Heart right ventricle (tissue), 16 donors: ENCODE results near the gene KIF5A. TPM values are rescaled to one million over a fixed set of nuclear protein-coding genes. Genes with fewer than 3 reads are reported as not detected.
"Not testable (repeated sequence)": the region's sequence is repeated elsewhere in the genome, so short reads cannot be mapped to it uniquely, and the experiment has no call there.

Source experiments
- ATAC-seq, 8 donors: fragments of 200-7000 bp; cut with Tn5 transposase; one replicate each; pipeline ENCODE4 v1.9.1; 2020; ENCODE audit warnings: mild to moderate bottlenecking in 8 of 8, moderate library complexity in 8 of 8, moderate number of reproducible peaks in 1 of 8
- DNase-seq, 2 donors: peaks; one replicate each; pipeline ENCODE4 v3.0.0-alpha.2; 2020
- H3K27ac ChIP-seq, 10 donors: fragments of 200-600 bp; sonication (generic) in 2 of 10; one replicate each; pipeline versions ENCODE4 v1.5.0 to v1.8.0; 2020 to 2022; ENCODE audit warnings: mild to moderate bottlenecking in 3 of 10
- H3K27me3 ChIP-seq, 7 donors: fragments of 200-600 bp; one replicate each; pipeline ENCODE4 v1.8.0; 2021 to 2022; ENCODE audit warnings: mild to moderate bottlenecking in 2 of 7
- H3K36me3 ChIP-seq, 9 donors: fragments of 200-600 bp; sonication (generic) in 1 of 9; one replicate each; pipeline versions ENCODE4 v1.5.0 to v1.8.0; 2020 to 2022; ENCODE audit warnings: mild to moderate bottlenecking in 2 of 9
- H3K4me1 ChIP-seq, 9 donors: fragments of 200-600 bp; sonication (generic) in 1 of 9; one replicate each; pipeline versions ENCODE4 v1.5.0 to v1.8.0; 2020 to 2022; ENCODE audit warnings: mild to moderate bottlenecking in 4 of 9
- H3K4me3 ChIP-seq, 10 donors: fragments of 200-600 bp; sonication (generic) in 2 of 10; one replicate each; pipeline versions ENCODE4 v1.5.0 to v1.8.0; 2020 to 2022; ENCODE audit warnings: mild to moderate bottlenecking in 7 of 10, moderate library complexity in 2 of 10
- H3K9me3 ChIP-seq, 11 donors: fragments of 200-600 bp in 10 of 11; sonication (generic) in 2 of 11; one replicate each; pipeline versions ENCODE4 v1.5.0 to v1.8.0; 2013 to 2022; ENCODE audit warnings: mild to moderate bottlenecking in 2 of 11, control low read depth in 1 of 11, moderate library complexity in 1 of 11
- CTCF ChIP-seq, 9 donors: fragments of 200-600 bp; sonication (generic) in 2 of 9; IDR thresholded peaks; one replicate each; pipeline versions ENCODE4 v1.5.0 to v1.8.0; 2021 to 2022; ENCODE audit warnings: antibody characterized with exemption in 9 of 9, mild to moderate bottlenecking in 5 of 9, moderate library complexity in 1 of 9
- WGBS, 2 donors: extraction: QIAGEN DNeasy Blood & Tissue Kit; methylation state at CpG; one replicate each; pipeline ENCODE4 v1.1.7; 2013; ENCODE audit warnings: inconsistent platforms in 1 of 2; 5-methylcytosine and 5-hydroxymethylcytosine counted together
- intact Hi-C, 10 donors: fragments of 100-400 bp; cut with DNase I; formaldehyde crosslinking; loops; one replicate each; pipeline versions ENCODE4 v1.11.1 to v1.14.2; 2022
- polyA plus RNA-seq, 2 donors: library from polyadenylated mRNA; stranded (reverse); fragments of 200-250 nt; gene quantifications; one replicate each; pipeline ENCODE4 v1.2.3, GENCODE V29; 2013
- total RNA-seq, 10 donors: library from RNA; stranded (reverse); fragmentation: NEBNext Ultra II Directional in 3 of 10; extraction: Animal tissue kit (Norgen Biotek cat#: 25700) in 3 of 10; gene quantifications; one replicate each; pipeline versions ENCODE4 v1.2.1 to v1.2.4, GENCODE V29; 2021 to 2023
- donor health status: Arrhythmogenic right ventricular cardiomyopathy.
- donor health status: ischemic (EF 13 %, LVEDD 7.1; RV severe dilation, severe dysfunction).
- donor health status: healthy with polysubstance abuse.
- donor health status: DM: no; HTN: yes; CAD: no.
- donor health status: DM: no; HTN: no; CAD: no.
- donor health status: ischemic (EF 25% LVEDD 6.9; RV normal size, moderate dysfunction).
- donor health status: ischemic (EF 25% LVEDD 5.7; RV mildly dilated, moderate dysfunction).
- donor health status: healthy.
- donor health status: DM: yes; HTN: yes; CAD: no.
- donor health status: Ischemic cardiomyopathy.
- donor health status: ischemic (EF 35%, LVEDD 5.7; RV mildly dilated, moderate dysfunction).
- donor health status: nonischemic (EF 11% LVEDD 7.7; RV severe dilation, severe dysfunction).
- donor health status: DM: yes; HTN: yes; CAD: no.
- donor health status: PGD.
- donor health status: ischemic (EF 29% LVEDD 5.4; RV normal size, mild dysfunction).
- donor health status: nonischemic (EF 23%, LVEDD 6.1; RV moderate dilation, normal function).

The KIF5A gene
- total and polyA plus RNA-seq, 12 donors: 0.05 to 0.29 (median 0.07) TPM; not detected in 5

GRCh38 chr12:57586128-57586527 is 36.3 kb downstream of the KIF5A start:
- no peak for TF ChIP-seq CTCF (IDR thresholded peaks at IDR 0.05)
- WGBS, 2 donors: 92 to 94% methylated on average over 3 of the region's 3 CpGs
- Histone ChIP-seq H3K27me3 (peaks cover 0 to 29% (median 10%) of the 10 kb centered on the region in 7 donors), H3K27ac (no peak overlapping the region), H3K4me1 (peaks cover 0 to 8% (median 7%) of the 10 kb centered on the region in 9 donors), H3K9me3 (no peaks in the 10 kb centered on the region), H3K4me3 (no peak overlapping the region), H3K36me3 (no peaks in the 10 kb centered on the region)
- no peak for DNase-seq
- no peak for ATAC-seq
- intact Hi-C loops: no loop called here

GRCh38 chr12:57586832-57587429 is 37.1 kb downstream of the KIF5A start:
- no peak for DNase-seq
- intact Hi-C loops: no loop called here

GRCh38 chr12:57588951-57589610 is 39.2 kb downstream of the KIF5A start:
- H3K27ac ChIP-seq, intact Hi-C loops, DNase-seq, H3K4me3 ChIP-seq, H3K36me3 ChIP-seq, ATAC-seq, H3K9me3 ChIP-seq: not testable (repeated sequence)
- 92 to 94% methylated on average over 15 of the region's 15 CpGs for WGBS, 2 donors
- peaks cover 0 to 21% (median 14%) of the 10 kb centered on the region in 9 donors for H3K4me1 ChIP-seq
- peaks cover 0 to 25% (median 7%) of the 10 kb centered on the region in 7 donors for H3K27me3 ChIP-seq

More at GRCh38 chr12:57586832-57587429, 37.1 kb downstream of the KIF5A start:
- ATAC-seq: no peak
- Histone ChIP-seq H3K4me1 (peaks cover 0 to 13% (median 10%) of the 10 kb centered on the region in 9 donors), H3K9me3 (no peaks in the 10 kb centered on the region), H3K36me3 (no peaks in the 10 kb centered on the region), H3K4me3 (no peak overlapping the region), H3K27ac (no peak overlapping the region), H3K27me3 (peaks cover 0 to 29% (median 8%) of the 10 kb centered on the region in 7 donors)
- TF ChIP-seq CTCF (IDR thresholded peaks at IDR 0.05): no peak
- 80 to 90% methylated on average over 3 of the region's 3 CpGs for WGBS, 2 donors

DNA sequence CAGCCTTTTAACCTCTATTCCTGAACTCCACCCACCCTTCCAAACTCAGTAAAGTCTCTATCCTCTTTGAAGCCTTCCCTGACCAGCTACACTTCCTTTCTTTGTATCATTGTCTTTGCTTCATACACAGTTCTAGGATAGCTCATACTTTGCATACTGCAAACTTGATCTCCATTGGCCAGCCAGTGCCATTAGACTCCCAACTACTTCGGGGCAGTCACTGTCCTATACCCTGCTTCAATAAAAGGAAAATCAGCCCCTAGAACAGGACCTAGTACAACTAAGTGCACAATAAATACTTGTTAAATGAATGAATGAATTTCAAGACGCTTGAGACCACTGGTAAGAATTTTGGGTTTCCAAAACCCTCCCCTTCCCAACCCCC is 40.6 kb downstream of the KIF5A start:
- TF ChIP-seq CTCF (IDR thresholded peaks at IDR 0.05): no peak
- H3K9me3 ChIP-seq: no peaks in the 10 kb centered on the region
- ATAC-seq (no peak), DNase-seq (no peak)
- peak overlapping the region in 9 of 10 donors; percentile 65 to 87 (median 77) for H3K27ac ChIP-seq
- intact Hi-C loops: loop anchor here in 1 of 10 donors (2.0 kb wide), 1 partner anchor 14 kb away; the partner anchor contains the start of gene DTX3
- peak overlapping the region; percentile 59 to 95 (median 82) for H3K4me3 ChIP-seq
- H3K4me1 ChIP-seq: peaks cover 0 to 21% (median 14%) of the 10 kb centered on the region in 9 donors
- 21% methylated on average over 2 of the region's 2 CpGs for WGBS, 2 donors
- H3K36me3 ChIP-seq: peaks cover 0 to 18% (median 6%) of the 10 kb centered on the region in 9 donors
- H3K27me3 ChIP-seq: peaks cover 0 to 25% (median 7%) of the 10 kb centered on the region in 7 donors
